Measurements from ENCODE around the gene LOC101059915.

Gene LOC101059915

GRCh38 chrX:71667328-71668247 lies at the start of gene LOC101059915:
Gene LOC101059915, plus strand, starts transcription at chrX:71667546.
- TF ChIP-seq CTCF (IDR thresholded peaks at IDR 0.05): no peak
- Histone ChIP-seq H3K36me3 (no peaks in the 10 kb centered on the region), H3K4me3 (no peak within 1 kb of the TSS), H3K4me1 (ENCODE audit: control insufficient read depth in 1 of 2, low read depth in 2 of 2) (no peaks in the 10 kb centered on the region), H3K9me3 (no peaks in the 10 kb centered on the region), H3K27me3 (replicated peaks; ENCODE audit: insufficient read depth) (no peaks in the 10 kb centered on the region), H3K27ac (no peak within 1 kb of the TSS)
- no peak for DNase-seq (ENCODE audit: low spot score)
- ATAC-seq (ENCODE audit: insufficient number of reproducible peaks, low FRiP score, low read depth): no peak

GRCh38 chrX:71617742-71618141 lies 49.6 kb upstream of the LOC101059915 start:
- no peak overlapping the region for H3K27ac ChIP-seq
- H3K9me3 ChIP-seq: no peaks in the 10 kb centered on the region
- ATAC-seq (ENCODE audit: insufficient number of reproducible peaks, low FRiP score, low read depth) (no peak), DNase-seq (ENCODE audit: low spot score) (no peak)
- no peaks in the 10 kb centered on the region for H3K36me3 ChIP-seq
- peaks cover 0 to 8% of the 10 kb centered on the region in 2 donors for H3K4me1 ChIP-seq (ENCODE audit: control insufficient read depth in 1 of 2, low read depth in 2 of 2)
- no peak for TF ChIP-seq CTCF (IDR thresholded peaks at IDR 0.05)
- H3K4me3 ChIP-seq: no peak overlapping the region
- no peaks in the 10 kb centered on the region for H3K27me3 ChIP-seq (replicated peaks; ENCODE audit: insufficient read depth)

GRCh38 chrX:71618303-71618721 lies 49.0 kb upstream of the LOC101059915 start, which contains the start of gene CXCR3:
Gene CXCR3, minus strand, starts transcription at chrX:71618511. Its CDS starts 62 bp downstream, at chrX:71618449.
- no peaks in the 10 kb centered on the region for H3K27me3 ChIP-seq (replicated peaks; ENCODE audit: insufficient read depth)
- DNase-seq (ENCODE audit: low spot score) (no peak), ATAC-seq (ENCODE audit: insufficient number of reproducible peaks, low FRiP score, low read depth) (no peak)
- TF ChIP-seq CTCF (IDR thresholded peaks at IDR 0.05): no peak
- no peak within 1 kb of the TSS for H3K4me3 ChIP-seq
- H3K27ac ChIP-seq: no peak within 1 kb of the TSS
- no peaks in the 10 kb centered on the region for H3K9me3 ChIP-seq
- H3K36me3 ChIP-seq: no peaks in the 10 kb centered on the region
- peaks cover 4 to 14% of the 10 kb centered on the region in 2 donors for H3K4me1 ChIP-seq (ENCODE audit: control insufficient read depth in 1 of 2, low read depth in 2 of 2)

GRCh38 chrX:71618787-71619186 lies 48.6 kb upstream of the LOC101059915 start:
- TF ChIP-seq CTCF (IDR thresholded peaks at IDR 0.05): no peak
- H3K4me1 ChIP-seq (ENCODE audit: control insufficient read depth in 1 of 2, low read depth in 2 of 2): peaks cover 4 to 15% of the 10 kb centered on the region in 2 donors
- no peak overlapping the region for H3K4me3 ChIP-seq
- no peak for ATAC-seq (ENCODE audit: insufficient number of reproducible peaks, low FRiP score, low read depth)
- no peak overlapping the region for H3K27ac ChIP-seq
- H3K9me3 ChIP-seq: no peaks in the 10 kb centered on the region
- no peak for DNase-seq (ENCODE audit: low spot score)
- no peaks in the 10 kb centered on the region for H3K27me3 ChIP-seq (replicated peaks; ENCODE audit: insufficient read depth)
- H3K36me3 ChIP-seq: no peaks in the 10 kb centered on the region

- Histone ChIP-seq H3K4me1 (ENCODE audit: control insufficient read depth in 1 of 2, low read depth in 2 of 2) (peaks cover 4 to 15% of the 10 kb centered on the region in 2 donors), H3K27ac (no peak overlapping the region), H3K4me3 (no peak overlapping the region), H3K36me3 (no peaks in the 10 kb centered on the region), H3K9me3 (no peaks in the 10 kb centered on the region), H3K27me3 (replicated peaks; ENCODE audit: insufficient read depth) (no peaks in the 10 kb centered on the region)
- DNase-seq (ENCODE audit: low spot score) (no peak), ATAC-seq (ENCODE audit: insufficient number of reproducible peaks, low FRiP score, low read depth) (no peak)
- no peak for TF ChIP-seq CTCF (IDR thresholded peaks at IDR 0.05)
Observed at GRCh38 chrX:71619193-71619592, 48.2 kb upstream of the LOC101059915 start.

Data from thoracic aorta (tissue), 2 donors.